Osteoblast (primary cell): Measurements from ENCODE around the gene DSTN. TPM values are rescaled to one million over a fixed set of nuclear protein-coding genes. Genes with fewer than 3 reads are reported as not detected.
A peak's percentile ranks its signal among the peaks of the same experiment; 100 is the strongest.

Experiments used
- DNase-seq: peaks from one replicate; pipeline ENCODE4 v3.0.0; 2011; ENCODE audit warnings: low spot score, mixed read lengths; ENCODE audit not compliant: insufficient read length; ENCODE audit errors: missing footprints
- H2AFZ ChIP-seq: 2 replicates; pipeline ENCODE4 v1.6.0; 2011; ENCODE audit warnings: mild to moderate bottlenecking, low read length
- H3K27ac ChIP-seq: 2 replicates; pipeline ENCODE4 v1.5.1; 2011; ENCODE audit warnings: mild to moderate bottlenecking, low read depth, low read length, moderate library complexity
- H3K27me3 ChIP-seq: 2 replicates; pipeline ENCODE4 v1.6.0; 2012; ENCODE audit warnings: mild to moderate bottlenecking, control low read depth, inconsistent platforms, low read length, moderate library complexity; ENCODE audit not compliant: insufficient read depth
- H3K36me3 ChIP-seq: 2 replicates; pipeline ENCODE4 v1.5.1; 2011; ENCODE audit warnings: mild to moderate bottlenecking, low read length, control low read depth, moderate library complexity; ENCODE audit not compliant: insufficient read depth
- H3K4me1 ChIP-seq: 2 replicates; pipeline ENCODE4 v1.5.1; 2011; ENCODE audit warnings: mild to moderate bottlenecking, low read length, control low read depth, moderate library complexity; ENCODE audit not compliant: insufficient read depth
- H3K4me2 ChIP-seq: 2 replicates; pipeline ENCODE4 v1.6.0; 2011; ENCODE audit warnings: mild to moderate bottlenecking, low read length; ENCODE audit not compliant: insufficient read depth
- H3K4me3 ChIP-seq: fragments of 200-600 bp; sonication (generic); 3 replicates; pipeline ENCODE4 v1.5.1; 2012; ENCODE audit warnings: mild to moderate bottlenecking, low read length, inconsistent platforms; ENCODE audit not compliant: insufficient read depth
- H3K79me2 ChIP-seq: 2 replicates; pipeline ENCODE4 v1.6.0; 2012; ENCODE audit warnings: mild to moderate bottlenecking, low read length, control low read depth, inconsistent platforms; ENCODE audit not compliant: insufficient read depth
- H3K9me3 ChIP-seq: 2 replicates; pipeline ENCODE4 v1.5.1; 2011; ENCODE audit warnings: low read depth, low read length, control low read depth
- H4K20me1 ChIP-seq: 2 replicates; pipeline ENCODE4 v1.6.0; 2012; ENCODE audit warnings: mild to moderate bottlenecking, low read length, control low read depth; ENCODE audit not compliant: insufficient read depth
- CTCF ChIP-seq: IDR thresholded peaks from 2 replicates; pipeline ENCODE4 v1.5.1; 2011; ENCODE audit warnings: mild to moderate bottlenecking, low read depth, low read length, moderate library complexity; ENCODE audit errors: extremely low read depth
- total RNA-seq: library from RNA; depleted of rRNA; stranded (reverse); fragments of >200 nt; gene quantifications from 2 replicates; pipeline ENCODE4 v1.2.3, GENCODE V29; 2012

The DSTN gene
- total RNA-seq, 1 donor, result 627 TPM

- no peak for DNase-seq
- no peak overlapping the region for H2AFZ ChIP-seq
- peaks cover 100% of the 10 kb centered on the region for H3K79me2 ChIP-seq
- no peak for TF ChIP-seq CTCF
- no peak overlapping the region for H3K4me3 ChIP-seq
- H3K27me3 ChIP-seq, result no peaks in the 10 kb centered on the region
- H4K20me1 ChIP-seq, result peaks cover 99% of the 10 kb centered on the region
- no peaks in the 10 kb centered on the region for H3K9me3 ChIP-seq
- H3K36me3 ChIP-seq, result peaks cover 29% of the 10 kb centered on the region
- H3K27ac ChIP-seq, result no peak overlapping the region
- peaks cover 20% of the 10 kb centered on the region for H3K4me1 ChIP-seq
- H3K4me2 ChIP-seq, result no peak overlapping the region
Observed at GRCh38 chr20:17598013-17598550, 28.2 kb downstream of the DSTN start.

GRCh38 chr20:17601957-17602356, 32.1 kb downstream of the DSTN start:
- no peak for TF ChIP-seq CTCF
- no peaks in the 10 kb centered on the region for H3K4me1 ChIP-seq
- H3K27ac ChIP-seq, result no peak overlapping the region
- H2AFZ ChIP-seq, result no peak overlapping the region
- peaks cover 58% of the 10 kb centered on the region for H3K36me3 ChIP-seq
- H3K4me2 ChIP-seq, result no peak overlapping the region
- peaks cover 93% of the 10 kb centered on the region for H3K79me2 ChIP-seq
- H3K4me3 ChIP-seq, result no peak overlapping the region
- peaks cover 94% of the 10 kb centered on the region for H4K20me1 ChIP-seq
- H3K27me3 ChIP-seq, result no peaks in the 10 kb centered on the region
- no peaks in the 10 kb centered on the region for H3K9me3 ChIP-seq
- DNase-seq, result no peak

DNA sequence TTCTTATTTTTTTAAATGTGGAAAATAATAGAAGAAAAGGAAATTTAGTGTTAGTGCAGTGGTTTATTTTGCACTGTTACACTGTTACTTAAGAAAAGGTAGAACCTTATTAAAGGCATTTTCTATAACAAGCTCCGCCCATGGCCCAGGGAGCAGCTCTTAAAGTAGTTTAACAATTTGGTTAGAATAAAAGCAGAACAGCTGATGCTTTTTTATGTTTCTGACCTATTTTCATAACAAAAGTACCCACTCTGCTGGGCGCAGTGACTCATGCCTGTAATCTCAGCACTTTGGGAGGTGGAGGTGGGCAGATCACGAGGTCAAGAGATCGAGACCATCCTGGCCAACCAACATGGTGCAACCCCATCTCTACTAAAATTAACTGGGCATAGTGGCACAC, 32.6 kb downstream of the DSTN start:
- no peaks in the 10 kb centered on the region for H3K27me3 ChIP-seq
- H3K36me3 ChIP-seq, result peaks cover 63% of the 10 kb centered on the region
- TF ChIP-seq CTCF, result no peak
- no peak overlapping the region for H3K4me2 ChIP-seq
- H3K4me3 ChIP-seq, result no peak overlapping the region
- H3K9me3 ChIP-seq, result no peaks in the 10 kb centered on the region
- H2AFZ ChIP-seq, result no peak overlapping the region
- peaks cover 89% of the 10 kb centered on the region for H4K20me1 ChIP-seq
- H3K4me1 ChIP-seq, result no peaks in the 10 kb centered on the region
- H3K27ac ChIP-seq, result no peak overlapping the region
- DNase-seq, result no peak
- H3K79me2 ChIP-seq, result peaks cover 88% of the 10 kb centered on the region

DNA sequence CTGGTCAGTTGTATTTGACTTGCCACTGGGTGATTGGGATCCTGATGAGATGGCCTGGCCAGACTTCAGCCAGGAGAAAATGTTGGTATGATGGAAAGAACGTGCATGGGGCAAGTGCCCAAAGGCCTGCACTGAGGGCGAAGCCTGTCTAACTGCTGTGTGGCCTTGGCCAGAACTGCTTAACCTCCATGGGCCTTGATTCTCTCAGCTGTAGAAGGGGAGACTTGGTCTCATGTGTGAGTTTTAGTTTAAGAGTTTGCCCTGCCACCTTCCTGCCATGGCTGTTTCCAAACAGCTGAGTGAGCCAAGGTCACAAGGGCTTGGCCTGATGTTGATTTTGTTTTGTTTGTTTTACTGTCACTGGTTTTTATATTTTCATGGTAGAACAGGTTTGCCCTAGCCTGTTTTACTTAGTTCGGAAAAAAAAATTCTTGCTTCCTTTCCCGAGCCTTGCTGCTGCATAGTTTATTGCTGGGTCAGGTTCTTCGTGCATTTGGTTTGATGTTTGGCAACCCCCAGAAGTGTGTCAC, 35.3 kb downstream of the DSTN start:
- TF ChIP-seq CTCF, result no peak
- Histone ChIP-seq H2AFZ (no peak overlapping the region), H3K27me3 (no peaks in the 10 kb centered on the region), H3K4me1 (no peaks in the 10 kb centered on the region), H3K4me2 (no peak overlapping the region), H3K36me3 (peaks cover 74% of the 10 kb centered on the region), H3K9me3 (no peaks in the 10 kb centered on the region), H4K20me1 (peaks cover 69% of the 10 kb centered on the region), H3K4me3 (no peak overlapping the region), H3K27ac (no peak overlapping the region), H3K79me2 (peaks cover 64% of the 10 kb centered on the region)
- DNase-seq, result peak; percentile 8
